ENCODE data around the gene KRT7.

KRT7 gene

GRCh38 chr12:52193991-52194390 is 39.1 kb upstream of the KRT7 start:
- peak overlapping the region; percentile 71 for H3K27ac ChIP-seq
- no peak for TF ChIP-seq CTCF (conservative IDR thresholded peaks at IDR 0.05)

GRCh38 chr12:52195065-52195730 is 37.8 kb upstream of the KRT7 start:
- peak overlapping the region; percentile 71; the same call in 1 of the 2 replicates for H3K27ac ChIP-seq
- TF ChIP-seq CTCF (conservative IDR thresholded peaks at IDR 0.05) = no peak

GRCh38 chr12:52197371-52198231 is 35.4 kb upstream of the KRT7 start:
- no peak for TF ChIP-seq CTCF (conservative IDR thresholded peaks at IDR 0.05)
- no peak overlapping the region; the same call in 1 of the 2 replicates for H3K27ac ChIP-seq

GRCh38 chr12:52198454-52199215 is 34.4 kb upstream of the KRT7 start:
- TF ChIP-seq CTCF (conservative IDR thresholded peaks at IDR 0.05) = no peak
- H3K27ac ChIP-seq = no peak overlapping the region; the same call in 1 of the 2 replicates

- TF ChIP-seq CTCF (conservative IDR thresholded peaks at IDR 0.05) = no peak
- no peak overlapping the region for H3K27ac ChIP-seq
Observed at GRCh38 chr12:52199294-52199919, 33.6 kb upstream of the KRT7 start.

GRCh38 chr12:52200086-52200780 is 32.8 kb upstream of the KRT7 start:
- no peak for TF ChIP-seq CTCF (conservative IDR thresholded peaks at IDR 0.05)
- H3K27ac ChIP-seq = no peak overlapping the region

Data from VCaP (cell line).